Measurements from ENCODE around the gene ITPKA. TPM values are rescaled to one million over a fixed set of nuclear protein-coding genes. Genes with fewer than 3 reads are reported as not detected.

The ITPKA gene
- total RNA-seq, 1 experiment from 2014 or later = 4.3 TPM

DNA sequence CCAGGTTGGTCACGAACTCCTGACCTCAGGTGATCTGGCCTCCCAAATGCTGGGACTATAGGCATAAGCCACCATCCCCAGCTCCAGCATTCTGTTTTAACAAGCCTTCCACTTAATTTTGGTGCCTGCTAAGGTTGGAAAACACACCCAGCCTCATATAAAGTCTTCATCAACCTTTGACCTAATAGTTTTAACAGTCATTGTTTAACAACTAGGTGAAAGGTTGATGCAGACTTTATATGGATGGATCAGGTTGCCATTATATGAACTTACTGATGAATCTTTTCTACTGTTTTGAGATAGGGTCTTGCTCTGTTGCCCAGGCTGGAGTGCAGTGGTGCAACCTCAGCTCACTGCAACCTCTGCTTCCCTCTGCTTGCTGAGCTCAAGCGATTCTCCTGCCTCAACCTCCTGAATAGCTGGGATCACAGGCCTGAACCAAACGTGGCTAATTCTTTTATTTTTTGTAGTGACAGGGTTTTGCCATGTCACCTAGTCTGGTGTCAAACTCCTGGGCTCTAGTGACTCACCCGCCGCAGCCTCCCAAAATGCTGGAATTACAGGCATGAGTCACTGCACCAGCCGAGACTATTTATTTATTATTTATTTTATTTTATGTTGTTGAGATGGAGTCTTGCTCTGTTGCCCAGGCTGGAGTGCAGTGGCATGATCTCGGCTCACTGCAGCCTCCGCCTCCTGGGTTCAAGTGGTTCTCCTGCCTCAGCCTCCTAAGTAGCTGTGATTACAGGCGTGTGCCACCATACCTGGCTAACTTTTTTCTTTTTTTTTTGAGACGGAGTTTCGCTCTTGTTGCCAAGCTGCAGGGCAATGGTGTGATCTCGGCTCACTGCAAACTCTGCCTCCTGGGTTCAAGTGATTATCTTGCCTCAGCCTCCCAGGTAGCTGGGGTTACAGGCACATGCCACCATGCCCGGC lies 53.4 kb downstream of the ITPKA start:
- intact Hi-C loops (cut with micrococcal nuclease; ENCODE audit: unreplicated experiment) = no loop called here
- Histone ChIP-seq H3K4me1 (ENCODE audit: insufficient read depth, low read length, poor library complexity, severe bottlenecking) (no peaks in the 10 kb centered on the region), H3K27me3 (replicated peaks; ENCODE audit: insufficient read depth, low read depth, low read length, poor library complexity) (no peaks in the 10 kb centered on the region), H3K27ac (ENCODE audit: low read depth, low read length, poor library complexity, severe bottlenecking) (no peak overlapping the region), H3K36me3 (ENCODE audit: insufficient read depth, low read length, poor library complexity, severe bottlenecking) (no peaks in the 10 kb centered on the region), H3K4me3 (ENCODE audit: low read depth, low read length, poor library complexity, severe bottlenecking) (no peak overlapping the region), H3K9me3 (ENCODE audit: low read depth, low read length, poor library complexity, severe bottlenecking) (no peaks in the 10 kb centered on the region)
- DNase-seq (ENCODE audit: low spot score) = peak; percentile 39
- BruUV-seq (replicated peaks) = no TSS peak
- ChIA-PET POLR2A (ENCODE audit: low non-redundant PET) (no interaction called here), CTCF (no interaction called here)
- TF ChIP-seq EZH2 (IDR thresholded peaks at IDR 0.05; ENCODE audit: borderline replicate concordance, low read depth, low read length, poor library complexity, severe bottlenecking) (no peak), CTCF (conservative IDR thresholded peaks at IDR 0.05; ENCODE audit: low read depth, low read length) (no peak)

DNA sequence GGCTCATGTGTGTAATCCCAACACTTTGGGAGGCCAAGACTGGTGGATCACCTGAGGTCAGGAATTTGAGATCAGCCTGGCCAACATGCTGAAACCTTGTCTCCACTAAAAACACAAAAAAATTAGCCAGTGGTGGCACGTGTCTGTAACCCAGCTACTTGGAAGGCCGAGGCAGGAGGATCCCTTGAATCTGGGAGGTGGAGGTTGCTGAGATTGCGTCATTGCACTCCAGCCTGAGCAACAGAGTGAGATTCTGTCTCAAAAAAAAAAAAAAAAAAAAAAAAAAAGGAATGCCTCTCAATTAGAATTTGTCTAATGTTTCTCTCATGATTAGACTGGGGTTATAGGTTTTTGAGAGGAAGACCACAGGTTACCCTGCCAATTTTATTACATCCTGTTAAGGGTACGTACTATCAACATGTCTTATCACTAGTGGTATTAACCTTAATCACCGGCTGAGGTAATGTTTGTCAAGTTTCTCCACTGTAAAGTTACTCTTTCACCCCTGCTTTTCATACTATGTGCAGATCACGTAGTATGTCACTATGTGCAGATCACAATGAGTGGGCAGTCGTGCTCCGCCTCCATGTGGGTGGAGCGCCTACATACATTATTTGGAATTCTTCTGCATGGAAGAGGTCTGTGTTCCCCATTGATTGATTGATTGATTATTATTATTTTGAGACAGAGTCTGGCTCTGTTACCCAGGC lies 56.5 kb downstream of the ITPKA start:
- no peaks in the 10 kb centered on the region for H3K9me3 ChIP-seq (ENCODE audit: low read depth, low read length, poor library complexity, severe bottlenecking)
- H3K27ac ChIP-seq (ENCODE audit: low read depth, low read length, poor library complexity, severe bottlenecking) = no peak overlapping the region
- intact Hi-C loops (cut with micrococcal nuclease; ENCODE audit: unreplicated experiment) = loop anchor here (10.0 kb wide), 1 partner anchor 355 kb away; no protein-coding TSS in a partner anchor
- H3K27me3 ChIP-seq (replicated peaks; ENCODE audit: insufficient read depth, low read depth, low read length, poor library complexity) = no peaks in the 10 kb centered on the region
- no peak for DNase-seq (ENCODE audit: low spot score)
- CTCF ChIA-PET = no interaction called here
- no peaks in the 10 kb centered on the region for H3K4me1 ChIP-seq (ENCODE audit: insufficient read depth, low read length, poor library complexity, severe bottlenecking)
- TF ChIP-seq CTCF (conservative IDR thresholded peaks at IDR 0.05; ENCODE audit: low read depth, low read length) = no peak
- TF ChIP-seq EZH2 (IDR thresholded peaks at IDR 0.05; ENCODE audit: borderline replicate concordance, low read depth, low read length, poor library complexity, severe bottlenecking) = no peak
- no TSS peak for BruUV-seq (replicated peaks)
- no peak overlapping the region for H3K4me3 ChIP-seq (ENCODE audit: low read depth, low read length, poor library complexity, severe bottlenecking)
- no peaks in the 10 kb centered on the region for H3K36me3 ChIP-seq (ENCODE audit: insufficient read depth, low read length, poor library complexity, severe bottlenecking)
- POLR2A ChIA-PET (ENCODE audit: low non-redundant PET) = no interaction called here

Other genes with a start within 250 kb of the ITPKA start
- gene OIP5, start 161.3 kb upstream of the ITPKA start, total RNA-seq (2021) = 31.0 and 36.1 TPM in 2 replicates
- 205 and 221 TPM in 2 replicates for gene NUSAP1, start 161.0 kb upstream of the ITPKA start, total RNA-seq (2021)
- 16.7 and 18.8 TPM in 2 replicates for gene NDUFAF1, start 91.4 kb upstream of the ITPKA start, total RNA-seq (2021)
- gene RTF1, start 76.8 kb upstream of the ITPKA start, total RNA-seq (2021) = 47.6 and 55.3 TPM in 2 replicates
- 3.8 and 5.4 TPM in 2 replicates for gene LTK, start 20.0 kb downstream of the ITPKA start, total RNA-seq (2021)
- 68.7 and 69.8 TPM in 2 replicates for gene RPAP1, start 50.4 kb downstream of the ITPKA start, total RNA-seq (2021)
- 26.0 and 32.5 TPM in 2 replicates for gene TYRO3, start 65.3 kb downstream of the ITPKA start, total RNA-seq (2021)
- gene MGA, start 166.5 kb downstream of the ITPKA start, total RNA-seq (2021) = 42.1 and 49.3 TPM in 2 replicates